ENCODE results near the gene COASY.

Gene COASY

GRCh38 chr17:42566215-42566882, 4.4 kb downstream of the COASY start:
- no peak for TF ChIP-seq ZNF274 (IDR thresholded peaks at IDR 0.05; ENCODE audit: low read depth, low read length)
- H3K4me3 ChIP-seq (ENCODE audit: low read length) = peak overlapping the region; percentile 16; the same call in 1 of the 2 replicates

- TF ChIP-seq ZNF274 (IDR thresholded peaks at IDR 0.05; ENCODE audit: low read depth, low read length) = no peak
- H3K4me3 ChIP-seq (ENCODE audit: low read length) = peak within 1 kb of the TSS; percentile 83
Measured at GRCh38 chr17:42566883-42567573, 5.1 kb downstream of the COASY start, which contains the start of gene MLX. Gene MLX, plus strand, starts transcription at chr17:42567100. Its CDS starts 25 bp downstream, at chr17:42567125.

GRCh38 chr17:42568341-42569111, 6.6 kb downstream of the COASY start:
- TF ChIP-seq ZNF274 (IDR thresholded peaks at IDR 0.05; ENCODE audit: low read depth, low read length) = no peak

GRCh38 chr17:42571435-42572225, 9.7 kb downstream of the COASY start:
- no peak overlapping the region for H3K4me3 ChIP-seq (ENCODE audit: low read length)
- TF ChIP-seq ZNF274 (IDR thresholded peaks at IDR 0.05; ENCODE audit: low read depth, low read length) = no peak

More at GRCh38 chr17:42568341-42569111, 6.6 kb downstream of the COASY start:
- no peak overlapping the region for H3K4me3 ChIP-seq (ENCODE audit: low read length)

- no peak for TF ChIP-seq ZNF274 (IDR thresholded peaks at IDR 0.05; ENCODE audit: low read depth, low read length)
- no peak overlapping the region for H3K4me3 ChIP-seq (ENCODE audit: low read length)
Measured at GRCh38 chr17:42573095-42573494, 11.1 kb downstream of the COASY start.

GRCh38 chr17:42574463-42574862, 12.5 kb downstream of the COASY start:
- TF ChIP-seq ZNF274 (IDR thresholded peaks at IDR 0.05; ENCODE audit: low read depth, low read length) = no peak

GRCh38 chr17:42577140-42577531, 15.2 kb downstream of the COASY start:
- no peak for TF ChIP-seq ZNF274 (IDR thresholded peaks at IDR 0.05; ENCODE audit: low read depth, low read length)

More at GRCh38 chr17:42574463-42574862, 12.5 kb downstream of the COASY start:
- H3K4me3 ChIP-seq (ENCODE audit: low read length) = no peak overlapping the region

GRCh38 chr17:42577532-42578281, 15.8 kb downstream of the COASY start, which contains the start of gene PSMC3IP:
Gene PSMC3IP, minus strand, starts transcription at chr17:42577729. Its CDS starts 43 bp downstream, at chr17:42577686.
- TF ChIP-seq ZNF274 (IDR thresholded peaks at IDR 0.05; ENCODE audit: low read depth, low read length) = no peak

More at GRCh38 chr17:42577140-42577531, 15.2 kb downstream of the COASY start:
- H3K4me3 ChIP-seq (ENCODE audit: low read length) = peak overlapping the region; percentile 66

GRCh38 chr17:42578282-42578869, 16.4 kb downstream of the COASY start:
- peak overlapping the region; percentile 66 for H3K4me3 ChIP-seq (ENCODE audit: low read length)
- no peak for TF ChIP-seq ZNF274 (IDR thresholded peaks at IDR 0.05; ENCODE audit: low read depth, low read length)

More at GRCh38 chr17:42577532-42578281, 15.8 kb downstream of the COASY start, which contains the start of gene PSMC3IP:
- peak within 1 kb of the TSS; percentile 66 for H3K4me3 ChIP-seq (ENCODE audit: low read length)

GRCh38 chr17:42579794-42580551, 18.0 kb downstream of the COASY start:
- no peak for TF ChIP-seq ZNF274 (IDR thresholded peaks at IDR 0.05; ENCODE audit: low read depth, low read length)
- no peak overlapping the region for H3K4me3 ChIP-seq (ENCODE audit: low read length)

GRCh38 chr17:42581744-42582270, 19.9 kb downstream of the COASY start:
- no peak overlapping the region for H3K4me3 ChIP-seq (ENCODE audit: low read length)
- TF ChIP-seq ZNF274 (IDR thresholded peaks at IDR 0.05; ENCODE audit: low read depth, low read length) = no peak

All from GM08714 (cell line).